ENCODE measurements around the gene PTAR1. TPM values are rescaled to one million over a fixed set of nuclear protein-coding genes. Genes with fewer than 3 reads are reported as not detected.
"Not testable (repeated sequence)": the region's sequence is repeated elsewhere in the genome, so short reads cannot be mapped to it uniquely, and the experiment has no call there.

PTAR1 gene, protein sequence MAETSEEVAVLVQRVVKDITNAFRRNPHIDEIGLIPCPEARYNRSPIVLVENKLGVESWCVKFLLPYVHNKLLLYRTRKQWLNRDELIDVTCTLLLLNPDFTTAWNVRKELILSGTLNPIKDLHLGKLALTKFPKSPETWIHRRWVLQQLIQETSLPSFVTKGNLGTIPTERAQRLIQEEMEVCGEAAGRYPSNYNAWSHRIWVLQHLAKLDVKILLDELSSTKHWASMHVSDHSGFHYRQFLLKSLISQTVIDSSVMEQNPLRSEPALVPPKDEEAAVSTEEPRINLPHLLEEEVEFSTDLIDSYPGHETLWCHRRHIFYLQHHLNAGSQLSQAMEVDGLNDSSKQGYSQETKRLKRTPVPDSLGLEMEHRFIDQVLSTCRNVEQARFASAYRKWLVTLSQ
- 10 to 100 TPM; 54.1 to 85.1 (median 61.5) TPM for total RNA-seq

DNA sequence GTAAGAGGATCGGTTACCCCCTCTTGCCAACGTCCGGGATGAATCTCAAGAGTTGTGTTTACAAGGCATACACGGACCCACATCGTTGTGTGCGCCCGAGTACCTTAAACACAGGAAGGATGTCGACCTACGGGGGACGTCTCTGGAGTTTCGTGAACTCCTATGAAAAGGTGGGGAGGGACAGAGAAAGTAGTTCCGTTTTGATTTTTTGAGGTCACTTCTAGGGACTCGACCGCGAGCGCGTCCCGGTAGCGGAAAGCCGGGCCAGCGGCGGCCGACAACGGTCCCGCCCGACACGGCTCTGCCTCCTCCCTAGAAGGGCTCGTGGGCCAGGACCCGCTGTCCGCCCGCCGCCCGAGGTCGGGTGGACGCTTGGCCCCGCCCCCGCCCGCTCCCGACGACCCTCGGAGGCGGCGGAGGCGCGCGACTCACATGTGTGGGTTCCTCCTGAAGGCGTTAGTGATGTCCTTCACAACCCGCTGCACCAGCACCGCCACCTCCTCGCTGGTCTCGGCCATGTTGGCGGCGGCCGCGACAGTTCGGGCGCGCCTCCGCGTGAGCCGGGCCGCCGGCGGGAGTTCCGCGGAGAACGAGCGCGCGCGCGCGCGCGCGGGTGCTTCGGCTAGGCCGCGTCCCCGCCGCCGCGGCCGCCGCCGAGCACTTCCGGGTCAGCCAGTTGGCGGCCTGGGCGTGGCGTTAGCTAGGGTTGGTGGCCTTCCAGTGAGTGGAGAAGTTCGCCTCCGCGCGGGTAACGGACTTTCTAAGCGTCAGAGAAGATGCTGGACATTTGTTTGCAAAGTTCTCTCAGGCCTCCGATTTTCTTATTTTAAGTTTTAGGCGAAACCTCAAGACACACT lies at the start of gene PTAR1:
PTAR1 (minus strand) TSS at position 591 of the 857 bp plus-strand sequence; CDS start at position 518, 73 bp downstream.
- DNase-seq (ENCODE audit: low spot score) (peak; percentile 83), ATAC-seq (ENCODE audit: low FRiP score) (peak; percentile 96)
- TF ChIP-seq, protein P1, sequence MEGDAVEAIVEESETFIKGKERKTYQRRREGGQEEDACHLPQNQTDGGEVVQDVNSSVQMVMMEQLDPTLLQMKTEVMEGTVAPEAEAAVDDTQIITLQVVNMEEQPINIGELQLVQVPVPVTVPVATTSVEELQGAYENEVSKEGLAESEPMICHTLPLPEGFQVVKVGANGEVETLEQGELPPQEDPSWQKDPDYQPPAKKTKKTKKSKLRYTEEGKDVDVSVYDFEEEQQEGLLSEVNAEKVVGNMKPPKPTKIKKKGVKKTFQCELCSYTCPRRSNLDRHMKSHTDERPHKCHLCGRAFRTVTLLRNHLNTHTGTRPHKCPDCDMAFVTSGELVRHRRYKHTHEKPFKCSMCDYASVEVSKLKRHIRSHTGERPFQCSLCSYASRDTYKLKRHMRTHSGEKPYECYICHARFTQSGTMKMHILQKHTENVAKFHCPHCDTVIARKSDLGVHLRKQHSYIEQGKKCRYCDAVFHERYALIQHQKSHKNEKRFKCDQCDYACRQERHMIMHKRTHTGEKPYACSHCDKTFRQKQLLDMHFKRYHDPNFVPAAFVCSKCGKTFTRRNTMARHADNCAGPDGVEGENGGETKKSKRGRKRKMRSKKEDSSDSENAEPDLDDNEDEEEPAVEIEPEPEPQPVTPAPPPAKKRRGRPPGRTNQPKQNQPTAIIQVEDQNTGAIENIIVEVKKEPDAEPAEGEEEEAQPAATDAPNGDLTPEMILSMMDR (IDR thresholded peaks at IDR 0.05), result no peak

DNA sequence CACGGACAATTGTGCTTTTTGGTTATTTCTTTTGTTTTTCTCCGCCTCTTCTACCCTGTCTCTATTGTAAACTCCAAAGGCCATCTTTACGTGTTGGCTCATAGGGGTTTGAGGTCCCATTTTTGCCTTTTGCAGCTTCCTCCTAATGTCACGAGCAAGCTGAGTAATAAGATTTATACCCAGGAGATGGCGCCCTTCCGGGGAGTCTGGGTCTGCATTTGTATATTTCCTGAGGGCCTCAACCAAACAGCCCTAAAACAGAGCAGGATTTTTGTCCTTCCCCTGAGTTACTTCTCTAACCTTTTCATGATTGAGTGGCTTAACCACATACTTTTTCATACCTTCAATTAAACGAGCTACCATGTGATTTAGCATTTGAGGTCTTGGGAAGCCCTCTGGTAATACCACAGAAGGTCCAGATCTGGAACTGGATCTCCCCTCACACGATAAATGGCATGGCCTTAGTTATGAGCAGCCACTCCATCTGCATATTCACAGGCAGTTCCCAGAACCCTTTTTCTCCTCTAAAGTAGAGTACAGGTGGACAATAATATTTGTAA lies 49.6 kb upstream of the PTAR1 start:
- ATAC-seq (ENCODE audit: low FRiP score) (no peak), DNase-seq (ENCODE audit: low spot score) (no peak)
- TF ChIP-seq, protein P1 (IDR thresholded peaks at IDR 0.05), result no peak

DNA sequence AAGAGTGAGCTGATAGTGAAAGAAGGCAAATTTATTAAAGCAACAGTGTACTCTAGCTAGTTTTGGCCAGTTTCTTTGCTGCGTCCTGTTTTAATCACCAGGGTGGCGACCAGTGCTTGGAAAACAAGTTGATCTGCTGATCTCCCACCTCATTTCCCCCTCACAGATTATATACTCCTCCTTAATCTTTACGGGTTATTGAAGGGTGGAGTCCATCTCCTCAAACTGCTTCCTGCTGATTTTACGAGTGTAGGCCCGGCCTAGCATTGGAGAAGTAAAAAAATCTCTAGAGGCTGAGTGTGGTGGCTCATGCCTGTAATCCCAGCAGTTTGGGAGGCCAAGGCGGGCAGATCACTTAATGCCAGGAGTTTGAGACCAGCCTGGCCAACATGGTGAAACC lies 46.8 kb upstream of the PTAR1 start:
- DNase-seq (ENCODE audit: low spot score) (no peak), ATAC-seq (ENCODE audit: low FRiP score) (no peak)
- TF ChIP-seq, protein P1 (IDR thresholded peaks at IDR 0.05), result no peak

DNA sequence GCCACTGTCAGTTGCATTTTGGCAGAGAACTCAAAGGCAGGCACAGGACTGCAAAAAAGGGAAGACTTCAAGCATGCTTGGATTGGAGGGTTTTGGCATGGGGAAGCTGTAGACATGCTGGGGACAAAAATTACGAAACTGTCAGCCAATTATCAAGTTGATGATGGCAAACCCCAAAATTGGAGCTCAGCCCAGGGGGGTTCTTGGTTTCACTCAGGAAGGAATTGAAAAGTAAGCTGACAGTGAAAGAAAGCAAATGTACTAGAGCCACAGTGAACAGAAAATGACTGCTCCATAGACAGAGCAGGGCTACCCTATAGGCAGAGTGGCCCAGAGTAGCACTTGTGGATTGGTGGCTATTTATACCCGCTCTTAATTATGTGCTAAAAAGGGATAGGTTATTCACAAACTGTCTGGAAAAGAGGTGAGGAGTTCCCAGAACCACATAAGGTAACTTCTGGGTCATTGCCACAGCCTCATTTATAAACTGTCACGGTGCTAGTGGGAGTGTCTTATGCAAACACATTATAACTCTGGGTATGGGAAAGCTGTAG lies 46.2 kb upstream of the PTAR1 start:
- TF ChIP-seq, protein P1 (IDR thresholded peaks at IDR 0.05), result no peak
- no peak for DNase-seq (ENCODE audit: low spot score)
- peak; percentile 37 for ATAC-seq (ENCODE audit: low FRiP score)

DNA sequence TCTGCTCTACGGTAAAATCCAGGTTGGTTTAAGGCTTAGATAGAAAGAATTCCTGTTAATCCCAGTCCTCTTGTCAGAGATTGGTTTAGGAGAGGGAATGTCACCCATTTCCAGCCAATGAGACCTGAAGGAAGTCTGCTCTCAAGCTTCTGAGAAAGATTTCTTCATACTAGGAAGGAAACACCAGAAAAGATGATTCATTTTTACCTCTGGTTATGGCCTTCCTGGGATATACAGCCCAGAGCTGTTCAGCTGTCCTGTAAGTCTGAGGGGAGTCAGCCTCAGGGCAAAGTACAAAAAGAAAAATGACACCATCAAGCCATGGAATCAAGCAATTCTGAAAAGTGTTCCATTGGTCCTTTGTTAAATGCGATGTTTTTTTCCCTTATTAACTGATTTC lies 42.2 kb upstream of the PTAR1 start:
- no peak for ATAC-seq (ENCODE audit: low FRiP score)
- TF ChIP-seq, protein P1 (IDR thresholded peaks at IDR 0.05), result no peak
- no peak for DNase-seq (ENCODE audit: low spot score)

DNA sequence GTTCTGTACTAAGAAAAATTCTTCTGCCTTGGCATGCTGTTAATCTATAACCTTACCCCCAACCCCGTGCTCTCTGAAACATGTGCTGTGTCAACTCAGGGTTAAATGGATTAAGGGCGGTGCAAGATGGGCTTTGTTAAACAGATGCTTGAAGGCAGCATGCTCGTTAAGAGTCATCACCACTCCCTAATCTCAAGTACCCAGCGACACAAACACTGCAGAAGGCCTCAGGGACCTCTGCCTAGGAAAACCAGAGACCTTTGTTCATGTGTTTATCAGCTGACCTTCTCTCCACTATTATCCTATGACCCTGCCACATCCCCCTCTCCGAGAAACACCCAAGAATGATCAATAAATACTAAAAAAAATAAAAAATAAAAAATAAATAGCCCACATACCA lies 40.2 kb upstream of the PTAR1 start:
- DNase-seq (ENCODE audit: low spot score); ATAC-seq (ENCODE audit: low FRiP score): not testable (repeated sequence)

DNA sequence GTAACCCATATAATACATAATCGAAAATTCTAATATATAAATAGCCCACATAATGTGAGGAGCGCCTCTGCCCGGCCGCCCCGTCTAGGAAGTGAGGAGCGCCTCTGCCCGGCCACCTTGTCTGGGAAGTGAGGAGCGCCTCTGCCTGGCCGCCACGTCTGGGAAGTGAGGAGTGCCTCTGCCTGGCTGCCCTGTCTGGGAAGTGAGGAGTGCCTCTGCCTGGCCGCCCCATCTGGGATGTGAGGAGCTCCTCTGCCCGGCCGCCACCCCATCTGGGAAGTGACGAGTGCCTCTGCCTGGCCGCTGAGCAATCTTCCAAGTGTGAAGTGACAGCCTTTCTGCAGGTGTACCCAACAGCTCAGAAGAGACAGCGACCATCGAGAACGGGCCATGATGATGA lies 39.7 kb upstream of the PTAR1 start:
- ATAC-seq (ENCODE audit: low FRiP score); DNase-seq (ENCODE audit: low spot score): not testable (repeated sequence)
